Spleen (tissue), 7 donors: Measurements from ENCODE around the gene SRGN.

Experiments used
- CTCF ChIP-seq, 11 experiments: fragments of 200-600 bp in 7 of 11; fragments of 450-650 bp in 4 of 11; sonication (generic) in 4 of 11; IDR thresholded peaks in 8 of 11; conservative IDR thresholded peaks in 3 of 11; 1 replicate in 7 of 11; 2 replicates in 4 of 11; pipeline versions ENCODE4 v1.4.0 to v1.8.0; 2016 to 2021; ENCODE audit warnings: antibody characterized with exemption in 11 of 11, inconsistent platforms in 4 of 11, mild to moderate bottlenecking in 1 of 11
- POLR2AphosphoS5 ChIP-seq, 3 donors: sonication (generic); formaldehyde crosslinking; IDR thresholded peaks; one replicate each; pipeline ENCODE4 v1.5.1; 2017; ENCODE audit warnings: antibody characterized with exemption in 3 of 3
- donor health status: DM: no; HTN: no; CAD: no; lungs with moderate emphysema.
- donor health status: DM: no; HTN: no; CAD: no.
- donor health status: DM: no; HTN: no; CAD: no.

DNA sequence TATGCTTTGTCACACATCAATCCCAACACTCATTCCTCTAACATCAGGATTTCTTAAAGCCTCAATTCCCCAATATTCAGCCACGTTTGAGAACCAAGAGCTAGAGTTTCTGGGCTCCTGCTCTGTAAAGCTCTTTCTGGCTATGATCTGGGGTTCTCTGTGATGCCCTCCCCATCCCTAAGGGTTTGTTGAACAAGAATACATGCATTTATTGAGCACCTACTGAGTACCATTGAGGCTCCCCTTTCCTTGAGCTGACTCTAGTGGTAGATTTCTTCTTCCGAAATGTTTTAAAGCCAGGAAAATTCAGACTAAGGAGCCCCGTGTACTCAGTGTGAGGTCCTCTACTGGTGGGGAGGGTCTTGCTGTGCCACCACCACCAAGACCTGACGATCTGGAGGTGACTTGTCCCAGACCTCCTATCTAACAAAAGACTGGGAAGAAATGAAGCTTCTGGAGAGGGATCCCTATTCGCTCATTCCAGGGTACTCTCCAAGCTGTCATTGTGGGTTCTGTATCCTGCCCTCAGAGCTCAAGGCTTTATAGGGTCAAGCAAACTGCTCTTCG is 23.1 kb upstream of the SRGN start:
- TF ChIP-seq CTCF (IDR thresholded peaks at IDR 0.05 in 8 of 11, conservative IDR thresholded peaks at IDR 0.05 in 3 of 11) (no peak), POLR2AphosphoS5 (IDR thresholded peaks at IDR 0.05) (no peak)
